PFSK-1 (cell line): ENCODE results near the gene PCBD1.

Source experiments
- POLR2AphosphoS5 ChIP-seq: IDR thresholded peaks from 2 replicates; pipeline ENCODE4 v1.6.1; 2012; ENCODE audit warnings: low read depth, mild to moderate bottlenecking, control low read depth, low read length, moderate library complexity
- TAF1 ChIP-seq: IDR thresholded peaks from 2 replicates; pipeline ENCODE4 v1.6.1; 2012; ENCODE audit warnings: low read length, control low read depth, borderline replicate concordance; ENCODE audit not compliant: insufficient read depth

- TF ChIP-seq TAF1 (no peak), POLR2AphosphoS5 (no peak)
These were observed 24.8 kb downstream of the PCBD1 start for GRCh38 chr10:70863470-70864160.
